Activated CD8-positive, alpha-beta T cell treated with anti-CD3 and anti-CD28 coated beads for 36 hours (primary cell): ENCODE data around the gene PLCG1. TPM values are rescaled to one million over a fixed set of nuclear protein-coding genes. Genes with fewer than 3 reads are reported as not detected.

Source experiments
- ATAC-seq: fragments of 200-7000 bp; cut with Tn5 transposase; one replicate; pipeline ENCODE4 v1.10.0; 2021; ENCODE audit warnings: mild to moderate bottlenecking, moderate library complexity
- CTCF ChIA-PET: fragments of 350-600 bp; sonication (Branson Sonifier 250); formaldehyde crosslinking; loops from one replicate; lab custom pipeline; 2021; ENCODE audit warnings: antibody characterized with exemption; lab: Charles Lee
- POLR2A ChIA-PET: fragments of 350-600 bp; sonication (Branson Sonifier 250); formaldehyde crosslinking; loops from one replicate; lab custom pipeline; 2021; ENCODE audit warnings: antibody characterized with exemption; lab: Charles Lee
- DNase-seq: peaks from one replicate; pipeline ENCODE4 v3.0.0-alpha.2; 2020
- H3K27ac Mint-ChIP-seq: one replicate; pipeline ENCODE4 v1.8.0; 2021; ENCODE audit warnings: mild to moderate bottlenecking, mixed read lengths
- H3K27me3 Mint-ChIP-seq: one replicate; pipeline ENCODE4 v1.8.0; 2021; ENCODE audit warnings: mixed read lengths
- H3K36me3 Mint-ChIP-seq: one replicate; pipeline ENCODE4 v1.8.0; 2021; ENCODE audit warnings: low read depth, mixed read lengths
- H3K4me1 Mint-ChIP-seq: one replicate; pipeline ENCODE4 v1.8.0; 2021; ENCODE audit warnings: low read depth, mixed read lengths
- H3K4me3 Mint-ChIP-seq: one replicate; pipeline ENCODE4 v1.8.0; 2021; ENCODE audit warnings: mild to moderate bottlenecking, moderate library complexity, mixed read lengths
- H3K9me3 Mint-ChIP-seq: one replicate; pipeline ENCODE4 v1.8.0; 2021; ENCODE audit warnings: mixed read lengths
- CTCF ChIP-seq: fragments of 200-600 bp; IDR thresholded peaks from one replicate; pipeline ENCODE4 v1.8.0; 2022; ENCODE audit warnings: antibody characterized with exemption, mild to moderate bottlenecking
- intact Hi-C: fragments of 100-400 bp; cut with micrococcal nuclease; formaldehyde crosslinking; loops from one replicate; pipeline ENCODE4 v1.10.0; 2022
- total RNA-seq, 2 experiments: library from RNA; stranded (reverse); gene quantifications; one replicate each; pipeline ENCODE4 v1.2.3, GENCODE V29; 2021

PLCG1 gene
- total RNA-seq, 2 experiments from 2014 or later: 259 to 260 TPM

- DNase-seq: no peak
- Mint-ChIP-seq H3K4me3 (no peak overlapping the region), H3K4me1 (peaks cover 14% of the 10 kb centered on the region), H3K27me3 (no peaks in the 10 kb centered on the region), H3K36me3 (peaks cover 3% of the 10 kb centered on the region), H3K27ac (peak overlapping the region; percentile 53), H3K9me3 (no peaks in the 10 kb centered on the region)
- intact Hi-C loops: no loop called here
- ATAC-seq: peak; percentile 61
- POLR2A ChIA-PET: interaction anchor here (1.1 to 1.6 kb wide), 2 partner anchors 27 to 36 kb away, joined by 3 to 4 read pairs; no protein-coding TSS in a partner anchor
- TF ChIP-seq CTCF: no peak
- CTCF ChIA-PET: interaction anchor here (3.7 kb wide), 1 partner anchor 10 kb away, joined by 17 read pairs; no protein-coding TSS in a partner anchor
These were observed 45.2 kb downstream of the PLCG1 start for GRCh38 chr20:41182296-41183212.

- Mint-ChIP-seq H3K27me3 (no peaks in the 10 kb centered on the region), H3K36me3 (no peaks in the 10 kb centered on the region), H3K4me3 (no peak overlapping the region), H3K4me1 (peaks cover 14% of the 10 kb centered on the region), H3K9me3 (no peaks in the 10 kb centered on the region), H3K27ac (no peak overlapping the region)
- ATAC-seq: no peak
- DNase-seq: no peak
- no peak for TF ChIP-seq CTCF
- POLR2A ChIA-PET: interaction anchor here (0.6 to 2.3 kb wide), 3 partner anchors 12 to 121 kb away, joined by 3 to 6 read pairs (median 4); no protein-coding TSS in a partner anchor
- CTCF ChIA-PET: interaction anchor here (3.7 kb wide), 1 partner anchor 10 kb away, joined by 17 read pairs; no protein-coding TSS in a partner anchor
- intact Hi-C loops: no loop called here
These were observed 46.0 kb downstream of the PLCG1 start for GRCh38 chr20:41183391-41183790.

GRCh38 chr20:41183831-41184230 is 46.5 kb downstream of the PLCG1 start:
- ChIA-PET CTCF (interaction anchor here (3.7 kb wide), 1 partner anchor 11 kb away, joined by 17 read pairs; no protein-coding TSS in a partner anchor), POLR2A (interaction anchor here (0.6 to 2.3 kb wide), 3 partner anchors 12 to 121 kb away, joined by 3 to 6 read pairs (median 4); no protein-coding TSS in a partner anchor)
- no peaks in the 10 kb centered on the region for H3K27me3 Mint-ChIP-seq
- no peak overlapping the region for H3K4me3 Mint-ChIP-seq
- H3K9me3 Mint-ChIP-seq: no peaks in the 10 kb centered on the region
- peaks cover 14% of the 10 kb centered on the region for H3K4me1 Mint-ChIP-seq
- H3K36me3 Mint-ChIP-seq: no peaks in the 10 kb centered on the region
- no peak for ATAC-seq
- DNase-seq: no peak
- H3K27ac Mint-ChIP-seq: no peak overlapping the region
- intact Hi-C loops: no loop called here
- TF ChIP-seq CTCF: no peak

GRCh38 chr20:41185013-41185757 is 47.8 kb downstream of the PLCG1 start:
- H3K27ac Mint-ChIP-seq: no peak overlapping the region
- no peaks in the 10 kb centered on the region for H3K36me3 Mint-ChIP-seq
- intact Hi-C loops: no loop called here
- no peak for DNase-seq
- peaks cover 14% of the 10 kb centered on the region for H3K4me1 Mint-ChIP-seq
- no peaks in the 10 kb centered on the region for H3K27me3 Mint-ChIP-seq
- no peak for ATAC-seq
- no peak for TF ChIP-seq CTCF
- peaks cover 3% of the 10 kb centered on the region for H3K9me3 Mint-ChIP-seq
- ChIA-PET CTCF (interaction anchor here (0.6 to 3.6 kb wide), 3 partner anchors 13 to 154 kb away, joined by 3 to 21 read pairs (median 5); no protein-coding TSS in a partner anchor), POLR2A (interaction anchor here (1.2 to 2.3 kb wide), 2 partner anchors 11 to 41 kb away, joined by 4 to 6 read pairs; no protein-coding TSS in a partner anchor)
- H3K4me3 Mint-ChIP-seq: no peak overlapping the region
